ENCODE data around the gene SLC46A2.

Gene SLC46A2

GRCh38 chr9:112861638-112862555 lies 28.8 kb downstream of the SLC46A2 start:
- TF ChIP-seq CTCF (IDR thresholded peaks at IDR 0.05; ENCODE audit: low read depth, low read length, missing control alignments), result no peak
- H3K4me3 ChIP-seq (ENCODE audit: low read depth, low read length), result no peak overlapping the region
- no peak for DNase-seq (ENCODE audit: low read depth)

- no peak for DNase-seq (ENCODE audit: low read depth)
- no peak for TF ChIP-seq CTCF (IDR thresholded peaks at IDR 0.05; ENCODE audit: low read depth, low read length, missing control alignments)
- H3K4me3 ChIP-seq (ENCODE audit: low read depth, low read length), result no peak overlapping the region
Measured at GRCh38 chr9:112861155-112861554, 29.5 kb downstream of the SLC46A2 start.

- no peak for TF ChIP-seq CTCF (IDR thresholded peaks at IDR 0.05; ENCODE audit: low read depth, low read length, missing control alignments)
- no peak overlapping the region for H3K4me3 ChIP-seq (ENCODE audit: low read depth, low read length)
- no peak for DNase-seq (ENCODE audit: low read depth)
Measured at GRCh38 chr9:112860451-112860850, 30.2 kb downstream of the SLC46A2 start.

GRCh38 chr9:112858625-112859147 lies 32.0 kb downstream of the SLC46A2 start:
- no peak for TF ChIP-seq CTCF (IDR thresholded peaks at IDR 0.05; ENCODE audit: low read depth, low read length, missing control alignments)
- no peak for DNase-seq (ENCODE audit: low read depth)

GRCh38 chr9:112858005-112858404 lies 32.7 kb downstream of the SLC46A2 start:
- no peak for DNase-seq (ENCODE audit: low read depth)
- TF ChIP-seq CTCF (IDR thresholded peaks at IDR 0.05; ENCODE audit: low read depth, low read length, missing control alignments), result no peak
- no peak overlapping the region for H3K4me3 ChIP-seq (ENCODE audit: low read depth, low read length)

More at GRCh38 chr9:112858625-112859147, 32.0 kb downstream of the SLC46A2 start:
- no peak overlapping the region for H3K4me3 ChIP-seq (ENCODE audit: low read depth, low read length)

- no peak for DNase-seq (ENCODE audit: low read depth)
- H3K4me3 ChIP-seq (ENCODE audit: low read depth, low read length), result no peak overlapping the region
- TF ChIP-seq CTCF (IDR thresholded peaks at IDR 0.05; ENCODE audit: low read depth, low read length, missing control alignments), result no peak
Measured at GRCh38 chr9:112856843-112857242, 33.8 kb downstream of the SLC46A2 start.

Data from GM12864 (cell line).